Measurements from ENCODE around the gene DSTN.

- TF ChIP-seq ZBTB1 (CRISPR knock-in tag; IDR thresholded peaks at IDR 0.05; ENCODE audit: borderline replicate concordance, low read depth) (no peak), NCOA2 (IDR thresholded peaks at IDR 0.05; ENCODE audit: partially characterized antibody in 2 of 2) (no peak), CREM (IDR thresholded peaks at IDR 0.05; ENCODE audit: low read depth) (no peak), EP300 (IDR thresholded peaks at IDR 0.05; ENCODE audit: low read length) (no peak), CBX8 (IDR thresholded peaks at IDR 0.05; ENCODE audit: borderline replicate concordance, extremely low read depth, low read depth, low read length, poor library complexity, severe bottlenecking) (no peak), NKRF (IDR thresholded peaks at IDR 0.05; ENCODE audit: borderline replicate concordance) (no peak), ADNP (tag; IDR thresholded peaks at IDR 0.05) (no peak), BRF1 (IDR thresholded peaks at IDR 0.05; ENCODE audit: borderline replicate concordance, extremely low read depth, insufficient read length) (no peak), ZNF124 (CRISPR knock-in tag; IDR thresholded peaks at IDR 0.05) (no peak), TFAM (CRISPR knock-in tag; conservative IDR thresholded peaks at IDR 0.05) (no peak)
- TF ChIP-seq, protein P1, sequence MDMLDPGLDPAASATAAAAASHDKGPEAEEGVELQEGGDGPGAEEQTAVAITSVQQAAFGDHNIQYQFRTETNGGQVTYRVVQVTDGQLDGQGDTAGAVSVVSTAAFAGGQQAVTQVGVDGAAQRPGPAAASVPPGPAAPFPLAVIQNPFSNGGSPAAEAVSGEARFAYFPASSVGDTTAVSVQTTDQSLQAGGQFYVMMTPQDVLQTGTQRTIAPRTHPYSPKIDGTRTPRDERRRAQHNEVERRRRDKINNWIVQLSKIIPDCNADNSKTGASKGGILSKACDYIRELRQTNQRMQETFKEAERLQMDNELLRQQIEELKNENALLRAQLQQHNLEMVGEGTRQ (CRISPR knock-in tag; IDR thresholded peaks at IDR 0.05): no peak
- TF ChIP-seq, protein P2, sequence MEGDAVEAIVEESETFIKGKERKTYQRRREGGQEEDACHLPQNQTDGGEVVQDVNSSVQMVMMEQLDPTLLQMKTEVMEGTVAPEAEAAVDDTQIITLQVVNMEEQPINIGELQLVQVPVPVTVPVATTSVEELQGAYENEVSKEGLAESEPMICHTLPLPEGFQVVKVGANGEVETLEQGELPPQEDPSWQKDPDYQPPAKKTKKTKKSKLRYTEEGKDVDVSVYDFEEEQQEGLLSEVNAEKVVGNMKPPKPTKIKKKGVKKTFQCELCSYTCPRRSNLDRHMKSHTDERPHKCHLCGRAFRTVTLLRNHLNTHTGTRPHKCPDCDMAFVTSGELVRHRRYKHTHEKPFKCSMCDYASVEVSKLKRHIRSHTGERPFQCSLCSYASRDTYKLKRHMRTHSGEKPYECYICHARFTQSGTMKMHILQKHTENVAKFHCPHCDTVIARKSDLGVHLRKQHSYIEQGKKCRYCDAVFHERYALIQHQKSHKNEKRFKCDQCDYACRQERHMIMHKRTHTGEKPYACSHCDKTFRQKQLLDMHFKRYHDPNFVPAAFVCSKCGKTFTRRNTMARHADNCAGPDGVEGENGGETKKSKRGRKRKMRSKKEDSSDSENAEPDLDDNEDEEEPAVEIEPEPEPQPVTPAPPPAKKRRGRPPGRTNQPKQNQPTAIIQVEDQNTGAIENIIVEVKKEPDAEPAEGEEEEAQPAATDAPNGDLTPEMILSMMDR (IDR thresholded peaks at IDR 0.05 in 2 of 3, conservative IDR thresholded peaks at IDR 0.05 in 1 of 3; ENCODE audit: insufficient read depth in 2 of 3, low read depth in 1 of 3, low read length in 3 of 3): no peak
Observed at GRCh38 chr20:17608701-17609497, 39.0 kb downstream of the DSTN start.
